GM12878 (cell line): ENCODE measurements around the gene ANXA3. TPM values are rescaled to one million over a fixed set of nuclear protein-coding genes. Genes with fewer than 3 reads are reported as not detected.
A peak's percentile ranks its signal among the peaks of the same experiment; 100 is the strongest.

ENCODE experiments used
- ATAC-seq: fragments of 200-7000 bp; cut with Tn5 transposase; 3 replicates; pipeline ENCODE4 v1.9.1; 2020; ENCODE audit warnings: mild to moderate bottlenecking, moderate library complexity
- BruUV-seq: library from RNA; stranded (reverse); fragments of 400-500 nt; replicated peaks from 2 replicates; lab custom pipeline; 2021; lab: Mats Ljungman, UMichigan
- CTCF ChIA-PET: fragments of 300-600 bp; sonication (Branson Sonifier 250); formaldehyde crosslinking; extraction: SDS; loops from one replicate; lab custom pipeline; 2021; ENCODE audit warnings: inconsistent platforms; lab: Yijun Ruan, JAX
- POLR2A ChIA-PET: fragments of 350-600 bp; formaldehyde crosslinking; extraction: SDS; loops from one replicate; lab custom pipeline; 2021; ENCODE audit warnings: inconsistent platforms; lab: Charles Lee
- RAD21 ChIA-PET: fragments of 300-600 bp; sonication (Branson Sonifier 250); formaldehyde crosslinking; loops from one replicate; lab custom pipeline; 2023; ENCODE audit warnings: antibody characterized with exemption; ENCODE audit not compliant: unreplicated experiment; lab: Charles Lee
- SMC1A ChIA-PET: fragments of 300-600 bp; sonication (Branson Sonifier 250); formaldehyde crosslinking; loops from one replicate; lab custom pipeline; 2023; ENCODE audit not compliant: unreplicated experiment, uncharacterized antibody; lab: Charles Lee
- DNase-seq: peaks from one replicate; pipeline ENCODE4 v3.0.0-alpha.2; 2011; ENCODE audit warnings: low read depth, low spot score
- FAIRE-seq: peaks from 3 replicates; lab custom pipeline; 2011; peaks lifted over from hg19 to GRCh38; lab: Jason Lieb, UNC
- H2AFZ ChIP-seq: 2 replicates; pipeline ENCODE4 v1.6.0; 2011; ENCODE audit warnings: low read depth, low read length, control low read depth; ENCODE audit not compliant: control insufficient read depth
- H3K27ac ChIP-seq: 2 replicates; pipeline ENCODE4 v1.5.1; 2011; ENCODE audit warnings: control low read depth; ENCODE audit not compliant: control insufficient read depth, insufficient read depth
- H3K27me3 ChIP-seq, 2 experiments: replicated peaks in 1 of 2; 2 replicates each; pipeline versions ENCODE4 v1.6.0 to v1.6.1; 2011; ENCODE audit warnings: low read length in 1 of 2; ENCODE audit not compliant: control insufficient read depth in 2 of 2, insufficient read depth in 2 of 2
- H3K36me3 ChIP-seq, 2 experiments: 2 replicates each; pipeline ENCODE4 v1.5.1; 2011; ENCODE audit warnings: low read length in 1 of 2; ENCODE audit not compliant: control insufficient read depth in 2 of 2, insufficient read depth in 2 of 2
- H3K4me1 ChIP-seq: 2 replicates; pipeline ENCODE4 v1.6.1; 2011; ENCODE audit warnings: mild to moderate bottlenecking, low read length, moderate library complexity, mixed read lengths; ENCODE audit not compliant: control insufficient read depth, insufficient read depth
- H3K4me2 ChIP-seq: 2 replicates; pipeline ENCODE4 v1.6.0; 2011; ENCODE audit warnings: control low read depth; ENCODE audit not compliant: control insufficient read depth, insufficient read depth
- H3K4me3 ChIP-seq: fragments of 200-600 bp; sonication (generic); 2 replicates; pipeline ENCODE4 v1.5.1; 2016
- H3K79me2 ChIP-seq: 2 replicates; pipeline ENCODE4 v1.6.0; 2011; ENCODE audit warnings: low read length; ENCODE audit not compliant: control insufficient read depth, insufficient read depth
- H3K9ac ChIP-seq: 2 replicates; pipeline ENCODE4 v1.8.0; 2011; ENCODE audit warnings: low read length, control low read depth, mixed read lengths; ENCODE audit not compliant: control insufficient read depth, insufficient read depth
- H3K9me3 ChIP-seq: replicated peaks from 3 replicates; pipeline ENCODE4 v1.5.1; 2011; ENCODE audit warnings: mild to moderate bottlenecking, low read length; ENCODE audit not compliant: control insufficient read depth, insufficient read depth
- H4K20me1 ChIP-seq: 2 replicates; pipeline ENCODE4 v1.6.0; 2011; ENCODE audit not compliant: control insufficient read depth, insufficient read depth
- EGR1 ChIP-seq, 2 experiments: IDR thresholded peaks; 1 replicate in 1 of 2; 2 replicates in 1 of 2; pipeline ENCODE4 v1.6.1; 2011 to 2012; ENCODE audit warnings: low read depth in 2 of 2, low read length in 2 of 2, borderline replicate concordance in 1 of 2, mild to moderate bottlenecking in 1 of 2, moderate library complexity in 1 of 2
- IKZF2 ChIP-seq, 2 experiments: fragments of 450-650 bp; IDR thresholded peaks; 2 replicates each; pipeline ENCODE4 v1.6.1; 2017; ENCODE audit warnings: mild to moderate bottlenecking in 2 of 2, moderate library complexity in 2 of 2
- NFXL1 ChIP-seq: fragments of 450-650 bp; IDR thresholded peaks from 2 replicates; pipeline ENCODE4 v1.6.1; 2017; ENCODE audit warnings: antibody characterized with exemption, mild to moderate bottlenecking, borderline replicate concordance
- RAD51 ChIP-seq: fragments of 450-650 bp; IDR thresholded peaks from 2 replicates; pipeline ENCODE4 v1.6.1; 2016; ENCODE audit warnings: moderate library complexity, mild to moderate bottlenecking, inconsistent platforms
- RB1 ChIP-seq: fragments of 450-650 bp; formaldehyde crosslinking; IDR thresholded peaks from 2 replicates; pipeline ENCODE4 v1.6.1; 2017; ENCODE audit warnings: mild to moderate bottlenecking, borderline replicate concordance
- SMAD5 ChIP-seq: IDR thresholded peaks from 2 replicates; pipeline ENCODE4 v1.6.1; 2016; ENCODE audit warnings: antibody characterized with exemption, low read depth
- SPI1 ChIP-seq: IDR thresholded peaks from 2 replicates; pipeline ENCODE4 v1.6.1; 2011; ENCODE audit warnings: low read depth, mild to moderate bottlenecking, low read length, moderate library complexity, borderline replicate concordance; ENCODE audit not compliant: insufficient read depth
- WGBS: methylation state at CpG from one replicate; pipeline ENCODE4 v1.1.6; 2016; ENCODE audit warnings: low lambda C conversion rate; ENCODE audit not compliant: insufficient replicate concordance, insufficient coverage; ENCODE audit errors: missing lambda C conversion rate; 5-methylcytosine and 5-hydroxymethylcytosine counted together
- in situ Hi-C: fragments of 300-500 bp; cut with MboI; formaldehyde crosslinking; loops from 9 replicates; pipeline ENCODE4 v1.14.3; 2018; ENCODE audit warnings: mixed read lengths
- intact Hi-C: fragments of 100-400 bp; cut with micrococcal nuclease; formaldehyde crosslinking; loops from one replicate; pipeline ENCODE4 v1.14.2; 2022; ENCODE audit not compliant: unreplicated experiment
- polyA plus RNA-seq, 11 experiments: library from polyadenylated mRNA; depleted of rRNA in 4 of 11; unstranded in 6 of 11; stranded (reverse) in 5 of 11; fragments of >200 nt; fragmentation: Nextera tagmentation in 4 of 11; fragmentation: Illumina TruSeq in 1 of 11; extraction: Ambion mirVana in 4 of 11; extraction: Trizol in 1 of 11; gene quantifications; 1 replicate in 1 of 11; 2 replicates in 10 of 11; pipeline versions ENCODE4 v1.2.1 to v1.2.3, GENCODE V29; 2011 to 2016; ENCODE audit warnings: inconsistent platforms in 2 of 11, missing spikeins in 2 of 11, low read depth in 1 of 11
- total RNA-seq, 4 experiments: library from RNA; depleted of rRNA in 3 of 4; stranded (reverse); fragments of >200 nt in 3 of 4; fragmentation: Illumina TruSeq in 1 of 4; extraction: Trizol in 1 of 4; gene quantifications; 2 replicates each; pipeline versions ENCODE4 v1.2.1 to v1.2.3, GENCODE V29; 2013 to 2021
- TF ChIP-seq, protein P1 (sequence below): fragments of 450-650 bp; IDR thresholded peaks from 2 replicates; pipeline ENCODE4 v1.6.1; 2017; ENCODE audit warnings: mild to moderate bottlenecking, moderate library complexity
- TF ChIP-seq, protein P2 (sequence below): fragments of 450-650 bp; IDR thresholded peaks from 2 replicates; pipeline ENCODE4 v1.6.1; 2016; ENCODE audit warnings: mild to moderate bottlenecking, moderate library complexity, borderline replicate concordance
- TF ChIP-seq, protein P3 (sequence below): fragments of 450-650 bp; IDR thresholded peaks from 2 replicates; pipeline ENCODE4 v1.6.1; 2018; ENCODE audit warnings: borderline replicate concordance, mild to moderate bottlenecking; ENCODE audit not compliant: partially characterized antibody

ANXA3 gene
- total and polyA plus RNA-seq, 10 of the 15 experiments (the other 5 are each of a cell fraction or from before 2014, with no cell fraction given) = 0.28 to 14.7 (median 0.91) TPM

DNA sequence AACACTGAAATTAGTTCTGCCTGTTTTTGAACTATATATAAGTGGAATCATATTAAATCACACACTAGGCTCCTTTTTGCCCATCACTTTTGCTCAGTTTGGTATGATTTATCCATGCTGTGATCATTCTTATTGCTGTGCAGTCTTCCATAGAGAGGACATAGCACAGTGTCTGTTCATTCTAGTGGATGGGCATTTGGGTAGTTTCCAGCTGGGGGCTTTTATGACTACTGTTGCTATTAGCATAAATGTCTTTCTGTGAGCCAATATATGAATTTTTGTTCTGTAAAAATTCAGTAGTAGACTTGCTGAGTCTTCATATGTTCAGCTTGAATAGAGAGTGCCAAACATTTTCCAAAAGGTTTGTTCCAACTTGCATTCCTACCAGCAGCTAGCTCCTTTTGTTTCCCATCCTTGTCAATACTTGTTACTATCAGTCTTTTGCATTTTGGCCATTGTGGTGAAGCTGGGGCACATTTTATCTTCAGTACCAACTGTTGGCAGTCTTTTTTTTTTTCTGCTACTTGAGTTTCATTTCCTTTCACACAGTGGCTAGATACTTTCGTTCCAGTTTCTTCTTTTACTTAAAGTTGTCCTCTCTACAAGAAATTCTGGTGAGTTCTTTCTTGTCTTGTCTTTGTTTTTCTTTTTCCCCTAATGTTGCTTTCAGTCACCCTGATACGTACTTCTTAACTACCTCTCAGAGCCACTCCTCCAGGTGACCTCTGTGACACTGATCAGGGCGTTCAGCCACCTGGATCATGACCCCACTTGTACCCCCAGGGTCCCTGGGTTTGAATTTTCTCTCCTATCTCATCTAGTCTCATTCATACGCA, 87.0 kb downstream of the ANXA3 start:
- H2AFZ ChIP-seq = no peak overlapping the region; the same call in 1 of the 2 replicates
- WGBS = 11% methylated on average over 4 of the region's 4 CpGs
- ATAC-seq (peak; percentile 78), FAIRE-seq (peak; percentile 13), DNase-seq (peak; percentile 86)
- in situ Hi-C loops = no loop called here
- ChIA-PET RAD21 (interaction anchor here (0.7 to 17.1 kb wide), 10 partner anchors 12 to 225 kb away, joined by 3 to 265 read pairs (median 7); no protein-coding TSS in a partner anchor), POLR2A (interaction anchor here (0.7 to 2.9 kb wide), 7 partner anchors 10 to 581 kb away, joined by 3 to 20 read pairs (median 8); partner anchors contain the start of gene FRAS1), CTCF (interaction anchor here (0.7 to 2.4 kb wide), 8 partner anchors 11 to 195 kb away, joined by 3 to 25 read pairs (median 4); no protein-coding TSS in a partner anchor), SMC1A (interaction anchor here (1.1 to 17.1 kb wide), 17 partner anchors 9 to 339 kb away, joined by 3 to 379 read pairs (median 9); no protein-coding TSS in a partner anchor)
- peak overlapping the region; percentile 62 for H3K27ac ChIP-seq
- H3K79me2 ChIP-seq = no peaks in the 10 kb centered on the region
- H4K20me1 ChIP-seq = no peaks in the 10 kb centered on the region
- H3K36me3 ChIP-seq = no peaks in the 10 kb centered on the region
- peak overlapping the region; percentile 51 for H3K4me2 ChIP-seq
- intact Hi-C loops = loop anchor here (1.0 kb wide), 1 partner anchor 24 kb away; no protein-coding TSS in a partner anchor
- H3K27me3 ChIP-seq = no peaks in the 10 kb centered on the region
- no peak overlapping the region; the same call in 1 of the 2 replicates for H3K4me3 ChIP-seq
- no TSS peak for BruUV-seq
- no peak overlapping the region for H3K9ac ChIP-seq
- peaks cover 57% of the 10 kb centered on the region for H3K4me1 ChIP-seq
- H3K9me3 ChIP-seq = no peaks in the 10 kb centered on the region
- TF ChIP-seq SMAD5 (no peak), EGR1 (IDR thresholded peaks at IDR 0.05; ENCODE audit: borderline replicate concordance in 1 of 2, low read depth in 2 of 2, low read length in 2 of 2) (no peak), NFXL1 (no peak), RAD51 (no peak), RB1 (no peak), SPI1 (peak; percentile 82), IKZF2 (IDR thresholded peaks at IDR 0.05) (peak; percentile 84 to 89)
- TF ChIP-seq, protein P1, sequence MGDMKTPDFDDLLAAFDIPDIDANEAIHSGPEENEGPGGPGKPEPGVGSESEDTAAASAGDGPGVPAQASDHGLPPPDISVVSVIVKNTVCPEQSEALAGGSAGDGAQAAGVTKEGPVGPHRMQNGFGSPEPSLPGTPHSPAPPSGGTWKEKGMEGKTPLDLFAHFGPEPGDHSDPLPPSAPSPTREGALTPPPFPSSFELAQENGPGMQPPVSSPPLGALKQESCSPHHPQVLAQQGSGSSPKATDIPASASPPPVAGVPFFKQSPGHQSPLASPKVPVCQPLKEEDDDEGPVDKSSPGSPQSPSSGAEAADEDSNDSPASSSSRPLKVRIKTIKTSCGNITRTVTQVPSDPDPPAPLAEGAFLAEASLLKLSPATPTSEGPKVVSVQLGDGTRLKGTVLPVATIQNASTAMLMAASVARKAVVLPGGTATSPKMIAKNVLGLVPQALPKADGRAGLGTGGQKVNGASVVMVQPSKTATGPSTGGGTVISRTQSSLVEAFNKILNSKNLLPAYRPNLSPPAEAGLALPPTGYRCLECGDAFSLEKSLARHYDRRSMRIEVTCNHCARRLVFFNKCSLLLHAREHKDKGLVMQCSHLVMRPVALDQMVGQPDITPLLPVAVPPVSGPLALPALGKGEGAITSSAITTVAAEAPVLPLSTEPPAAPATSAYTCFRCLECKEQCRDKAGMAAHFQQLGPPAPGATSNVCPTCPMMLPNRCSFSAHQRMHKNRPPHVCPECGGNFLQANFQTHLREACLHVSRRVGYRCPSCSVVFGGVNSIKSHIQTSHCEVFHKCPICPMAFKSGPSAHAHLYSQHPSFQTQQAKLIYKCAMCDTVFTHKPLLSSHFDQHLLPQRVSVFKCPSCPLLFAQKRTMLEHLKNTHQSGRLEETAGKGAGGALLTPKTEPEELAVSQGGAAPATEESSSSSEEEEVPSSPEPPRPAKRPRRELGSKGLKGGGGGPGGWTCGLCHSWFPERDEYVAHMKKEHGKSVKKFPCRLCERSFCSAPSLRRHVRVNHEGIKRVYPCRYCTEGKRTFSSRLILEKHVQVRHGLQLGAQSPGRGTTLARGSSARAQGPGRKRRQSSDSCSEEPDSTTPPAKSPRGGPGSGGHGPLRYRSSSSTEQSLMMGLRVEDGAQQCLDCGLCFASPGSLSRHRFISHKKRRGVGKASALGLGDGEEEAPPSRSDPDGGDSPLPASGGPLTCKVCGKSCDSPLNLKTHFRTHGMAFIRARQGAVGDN = peak; percentile 81
- TF ChIP-seq, protein P2, sequence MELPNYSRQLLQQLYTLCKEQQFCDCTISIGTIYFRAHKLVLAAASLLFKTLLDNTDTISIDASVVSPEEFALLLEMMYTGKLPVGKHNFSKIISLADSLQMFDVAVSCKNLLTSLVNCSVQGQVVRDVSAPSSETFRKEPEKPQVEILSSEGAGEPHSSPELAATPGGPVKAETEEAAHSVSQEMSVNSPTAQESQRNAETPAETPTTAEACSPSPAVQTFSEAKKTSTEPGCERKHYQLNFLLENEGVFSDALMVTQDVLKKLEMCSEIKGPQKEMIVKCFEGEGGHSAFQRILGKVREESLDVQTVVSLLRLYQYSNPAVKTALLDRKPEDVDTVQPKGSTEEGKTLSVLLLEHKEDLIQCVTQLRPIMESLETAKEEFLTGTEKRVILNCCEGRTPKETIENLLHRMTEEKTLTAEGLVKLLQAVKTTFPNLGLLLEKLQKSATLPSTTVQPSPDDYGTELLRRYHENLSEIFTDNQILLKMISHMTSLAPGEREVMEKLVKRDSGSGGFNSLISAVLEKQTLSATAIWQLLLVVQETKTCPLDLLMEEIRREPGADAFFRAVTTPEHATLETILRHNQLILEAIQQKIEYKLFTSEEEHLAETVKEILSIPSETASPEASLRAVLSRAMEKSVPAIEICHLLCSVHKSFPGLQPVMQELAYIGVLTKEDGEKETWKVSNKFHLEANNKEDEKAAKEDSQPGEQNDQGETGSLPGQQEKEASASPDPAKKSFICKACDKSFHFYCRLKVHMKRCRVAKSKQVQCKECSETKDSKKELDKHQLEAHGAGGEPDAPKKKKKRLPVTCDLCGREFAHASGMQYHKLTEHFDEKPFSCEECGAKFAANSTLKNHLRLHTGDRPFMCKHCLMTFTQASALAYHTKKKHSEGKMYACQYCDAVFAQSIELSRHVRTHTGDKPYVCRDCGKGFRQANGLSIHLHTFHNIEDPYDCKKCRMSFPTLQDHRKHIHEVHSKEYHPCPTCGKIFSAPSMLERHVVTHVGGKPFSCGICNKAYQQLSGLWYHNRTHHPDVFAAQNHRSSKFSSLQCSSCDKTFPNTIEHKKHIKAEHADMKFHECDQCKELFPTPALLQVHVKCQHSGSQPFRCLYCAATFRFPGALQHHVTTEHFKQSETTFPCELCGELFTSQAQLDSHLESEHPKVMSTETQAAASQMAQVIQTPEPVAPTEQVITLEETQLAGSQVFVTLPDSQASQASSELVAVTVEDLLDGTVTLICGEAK = no peak
- TF ChIP-seq, protein P3, sequence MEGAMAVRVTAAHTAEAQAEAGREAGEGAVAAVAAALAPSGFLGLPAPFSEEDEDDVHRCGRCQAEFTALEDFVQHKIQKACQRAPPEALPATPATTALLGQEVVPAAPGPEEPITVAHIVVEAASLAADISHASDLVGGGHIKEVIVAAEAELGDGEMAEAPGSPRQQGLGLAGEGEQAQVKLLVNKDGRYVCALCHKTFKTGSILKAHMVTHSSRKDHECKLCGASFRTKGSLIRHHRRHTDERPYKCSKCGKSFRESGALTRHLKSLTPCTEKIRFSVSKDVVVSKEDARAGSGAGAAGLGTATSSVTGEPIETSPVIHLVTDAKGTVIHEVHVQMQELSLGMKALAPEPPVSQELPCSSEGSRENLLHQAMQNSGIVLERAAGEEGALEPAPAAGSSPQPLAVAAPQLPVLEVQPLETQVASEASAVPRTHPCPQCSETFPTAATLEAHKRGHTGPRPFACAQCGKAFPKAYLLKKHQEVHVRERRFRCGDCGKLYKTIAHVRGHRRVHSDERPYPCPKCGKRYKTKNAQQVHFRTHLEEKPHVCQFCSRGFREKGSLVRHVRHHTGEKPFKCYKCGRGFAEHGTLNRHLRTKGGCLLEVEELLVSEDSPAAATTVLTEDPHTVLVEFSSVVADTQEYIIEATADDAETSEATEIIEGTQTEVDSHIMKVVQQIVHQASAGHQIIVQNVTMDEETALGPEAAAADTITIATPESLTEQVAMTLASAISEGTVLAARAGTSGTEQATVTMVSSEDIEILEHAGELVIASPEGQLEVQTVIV = no peak
